WTC11 (cell line): ENCODE results near the gene THEMIS2. TPM values are rescaled to one million over a fixed set of nuclear protein-coding genes. Genes with fewer than 3 reads are reported as not detected.

Experiments used
- ATAC-seq: fragments of 200-7000 bp; cut with Tn5 transposase; 2 replicates; pipeline ENCODE4 v1.10.0; 2021; ENCODE audit warnings: mild to moderate bottlenecking, moderate library complexity
- CTCF ChIA-PET: fragments of 300-600 bp; sonication (Branson Sonifier 250); formaldehyde crosslinking; loops from one replicate; lab custom pipeline; 2021; ENCODE audit warnings: antibody characterized with exemption; lab: Charles Lee
- POLR2A ChIA-PET: fragments of 350-600 bp; sonication (Branson Sonifier 250); formaldehyde crosslinking; loops from one replicate; lab custom pipeline; 2021; ENCODE audit warnings: antibody characterized with exemption; lab: Charles Lee
- DNase-seq: peaks from one replicate; pipeline ENCODE4 v3.0.0; 2021; ENCODE audit warnings: low spot score
- H3K27ac Mint-ChIP-seq: 2 replicates; pipeline ENCODE4 v1.8.0; 2021; ENCODE audit warnings: mixed read lengths
- H3K27me3 Mint-ChIP-seq: 2 replicates; pipeline ENCODE4 v1.8.0; 2021; ENCODE audit warnings: low read depth, mild to moderate bottlenecking, moderate library complexity, mixed read lengths
- H3K36me3 Mint-ChIP-seq: 2 replicates; pipeline ENCODE4 v1.8.0; 2021; ENCODE audit warnings: mixed read lengths
- H3K4me1 Mint-ChIP-seq: 2 replicates; pipeline ENCODE4 v1.8.0; 2022; ENCODE audit warnings: mixed read lengths
- H3K4me3 Mint-ChIP-seq: 2 replicates; pipeline ENCODE4 v1.8.0; 2021; ENCODE audit warnings: mild to moderate bottlenecking, moderate library complexity, mixed read lengths
- H3K9me3 Mint-ChIP-seq: 2 replicates; pipeline ENCODE4 v1.8.0; 2021; ENCODE audit warnings: mixed read lengths
- CREM ChIP-seq: sonication (generic); formaldehyde crosslinking; IDR thresholded peaks from 2 replicates; pipeline ENCODE4 v1.8.1; 2022; ENCODE audit warnings: mild to moderate bottlenecking, missing genetic modification reagents, moderate library complexity
- ESRRA ChIP-seq: sonication (generic); formaldehyde crosslinking; IDR thresholded peaks from 2 replicates; pipeline ENCODE4 v1.8.1; 2022; ENCODE audit warnings: mild to moderate bottlenecking, missing genetic modification reagents, borderline replicate concordance
- ETV6 ChIP-seq: sonication (generic); formaldehyde crosslinking; IDR thresholded peaks from 2 replicates; pipeline ENCODE4 v1.8.1; 2022; ENCODE audit warnings: mild to moderate bottlenecking, missing genetic modification reagents
- GRHL2 ChIP-seq: fragments of 250-450 bp; sonication (Bioruptor Pico); IDR thresholded peaks from 2 replicates; pipeline ENCODE4 v1.8.0; 2022; ENCODE audit warnings: mild to moderate bottlenecking, moderate library complexity; ENCODE audit not compliant: insufficient replicate concordance, severe bottlenecking
- GTF2I ChIP-seq: fragments of 250-450 bp; sonication (Bioruptor Pico); conservative IDR thresholded peaks from 2 replicates; pipeline ENCODE4 v1.4.0; 2021; ENCODE audit warnings: mild to moderate bottlenecking
- HMGXB4 ChIP-seq: sonication (generic); formaldehyde crosslinking; IDR thresholded peaks from 2 replicates; pipeline ENCODE4 v1.8.1; 2023; ENCODE audit warnings: mild to moderate bottlenecking, moderate library complexity, missing genetic modification reagents
- JUN ChIP-seq: sonication (generic); formaldehyde crosslinking; IDR thresholded peaks from 2 replicates; pipeline ENCODE4 v1.8.0; 2023; ENCODE audit warnings: mild to moderate bottlenecking, missing genetic modification reagents
- MAX ChIP-seq: sonication (generic); formaldehyde crosslinking; IDR thresholded peaks from 2 replicates; pipeline ENCODE4 v1.8.0; 2022; ENCODE audit warnings: mild to moderate bottlenecking, missing genetic modification reagents
- NR1H2 ChIP-seq: sonication (generic); formaldehyde crosslinking; IDR thresholded peaks from 2 replicates; pipeline ENCODE4 v1.9.0; 2021; ENCODE audit warnings: mild to moderate bottlenecking, moderate library complexity, missing genetic modification reagents
- SMAD3 ChIP-seq: sonication (generic); formaldehyde crosslinking; IDR thresholded peaks from 2 replicates; pipeline ENCODE4 v1.8.0; 2022; ENCODE audit warnings: missing genetic modification reagents, mild to moderate bottlenecking, borderline replicate concordance
- TEAD4 ChIP-seq: sonication (generic); formaldehyde crosslinking; IDR thresholded peaks from 2 replicates; pipeline ENCODE4 v1.8.0; 2022; ENCODE audit warnings: mild to moderate bottlenecking, missing genetic modification reagents
- ZNF121 ChIP-seq: sonication (generic); formaldehyde crosslinking; IDR thresholded peaks from 2 replicates; pipeline ENCODE4 v1.8.0; 2023; ENCODE audit warnings: missing genetic modification reagents
- ZNF219 ChIP-seq: sonication (generic); formaldehyde crosslinking; IDR thresholded peaks from 2 replicates; pipeline ENCODE4 v1.8.0; 2023; ENCODE audit warnings: missing genetic modification reagents, mild to moderate bottlenecking, borderline replicate concordance
- ZNF232 ChIP-seq: sonication (generic); formaldehyde crosslinking; IDR thresholded peaks from 2 replicates; pipeline ENCODE4 v1.8.0; 2022; ENCODE audit warnings: mild to moderate bottlenecking, missing genetic modification reagents
- ZNF396 ChIP-seq: fragments of 250-450 bp; sonication (Bioruptor Pico); IDR thresholded peaks from 2 replicates; pipeline ENCODE4 v1.8.0; 2021; ENCODE audit warnings: mild to moderate bottlenecking, moderate library complexity, borderline replicate concordance
- ZNF416 ChIP-seq: fragments of 250-450 bp; sonication (Bioruptor Pico); IDR thresholded peaks from 2 replicates; pipeline ENCODE4 v1.9.0; 2021; ENCODE audit warnings: mild to moderate bottlenecking, inconsistent platforms
- ZNF423 ChIP-seq: fragments of 250-450 bp; sonication (Bioruptor Pico); IDR thresholded peaks from 2 replicates; pipeline ENCODE4 v2.1.2; 2022; ENCODE audit warnings: mild to moderate bottlenecking, moderate library complexity
- total RNA-seq: library from RNA; stranded (reverse); gene quantifications from 3 replicates; pipeline ENCODE4 v1.2.3, GENCODE V29; 2021
- TF ChIP-seq, protein P1 (sequence below): sonication (generic); formaldehyde crosslinking; IDR thresholded peaks from 2 replicates; pipeline ENCODE4 v1.8.0; 2022; ENCODE audit warnings: mild to moderate bottlenecking, missing genetic modification reagents
- TF ChIP-seq, protein P2 (sequence below): sonication (generic); formaldehyde crosslinking; IDR thresholded peaks from 2 replicates; pipeline ENCODE4 v1.8.1; 2022; ENCODE audit warnings: mild to moderate bottlenecking, moderate library complexity, missing genetic modification reagents
- TF ChIP-seq, protein P3 (sequence below): sonication (generic); formaldehyde crosslinking; IDR thresholded peaks from 2 replicates; pipeline ENCODE4 v1.8.0; 2022; ENCODE audit warnings: mild to moderate bottlenecking, missing genetic modification reagents
- TF ChIP-seq, protein P4 (sequence below): sonication (generic); formaldehyde crosslinking; IDR thresholded peaks from 2 replicates; pipeline ENCODE4 v1.8.0; 2023; ENCODE audit warnings: mild to moderate bottlenecking, missing genetic modification reagents
- TF ChIP-seq, protein P5 (sequence below): sonication (generic); formaldehyde crosslinking; conservative IDR thresholded peaks from 2 replicates; pipeline ENCODE4 v1.8.1; 2022; ENCODE audit warnings: mild to moderate bottlenecking, missing genetic modification reagents
- TF ChIP-seq, protein P6 (sequence below): fragments of 250-450 bp; sonication (Bioruptor Pico); IDR thresholded peaks from 2 replicates; pipeline ENCODE4 v1.8.0; 2021; ENCODE audit warnings: mild to moderate bottlenecking

The THEMIS2 gene
- total RNA-seq, 1 experiment from 2014 or later: 12.7 TPM

- ChIA-PET POLR2A (no interaction called here), CTCF (no interaction called here)
- Mint-ChIP-seq H3K4me1 (0 out of 2 replicates have a peak, but pooled peaks cover 3% of the 10 kb centered on the region), H3K9me3 (peaks cover 6% of the 10 kb centered on the region), H3K36me3 (peaks cover 42% of the 10 kb centered on the region), H3K27me3 (peaks cover 27% of the 10 kb centered on the region), H3K4me3 (peak overlapping the region; percentile 29; the same call in 1 of the 2 replicates), H3K27ac (no peak overlapping the region)
- TF ChIP-seq NR1H2 (CRISPR knock-in tag) (no peak), ZNF232 (no peak), ESRRA (CRISPR knock-in tag) (no peak), JUN (CRISPR knock-in tag) (no peak), CREM (CRISPR knock-in tag) (no peak), TEAD4 (CRISPR knock-in tag) (no peak), SMAD3 (CRISPR knock-in tag) (no peak), GRHL2 (CRISPR knock-in tag) (no peak), MAX (no peak)
- TF ChIP-seq, protein P1, sequence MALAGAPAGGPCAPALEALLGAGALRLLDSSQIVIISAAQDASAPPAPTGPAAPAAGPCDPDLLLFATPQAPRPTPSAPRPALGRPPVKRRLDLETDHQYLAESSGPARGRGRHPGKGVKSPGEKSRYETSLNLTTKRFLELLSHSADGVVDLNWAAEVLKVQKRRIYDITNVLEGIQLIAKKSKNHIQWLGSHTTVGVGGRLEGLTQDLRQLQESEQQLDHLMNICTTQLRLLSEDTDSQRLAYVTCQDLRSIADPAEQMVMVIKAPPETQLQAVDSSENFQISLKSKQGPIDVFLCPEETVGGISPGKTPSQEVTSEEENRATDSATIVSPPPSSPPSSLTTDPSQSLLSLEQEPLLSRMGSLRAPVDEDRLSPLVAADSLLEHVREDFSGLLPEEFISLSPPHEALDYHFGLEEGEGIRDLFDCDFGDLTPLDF: no peak
- TF ChIP-seq, protein P2, sequence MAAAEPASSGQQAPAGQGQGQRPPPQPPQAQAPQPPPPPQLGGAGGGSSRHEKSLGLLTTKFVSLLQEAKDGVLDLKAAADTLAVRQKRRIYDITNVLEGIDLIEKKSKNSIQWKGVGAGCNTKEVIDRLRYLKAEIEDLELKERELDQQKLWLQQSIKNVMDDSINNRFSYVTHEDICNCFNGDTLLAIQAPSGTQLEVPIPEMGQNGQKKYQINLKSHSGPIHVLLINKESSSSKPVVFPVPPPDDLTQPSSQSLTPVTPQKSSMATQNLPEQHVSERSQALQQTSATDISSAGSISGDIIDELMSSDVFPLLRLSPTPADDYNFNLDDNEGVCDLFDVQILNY (CRISPR knock-in tag): no peak
- TF ChIP-seq, protein P3, sequence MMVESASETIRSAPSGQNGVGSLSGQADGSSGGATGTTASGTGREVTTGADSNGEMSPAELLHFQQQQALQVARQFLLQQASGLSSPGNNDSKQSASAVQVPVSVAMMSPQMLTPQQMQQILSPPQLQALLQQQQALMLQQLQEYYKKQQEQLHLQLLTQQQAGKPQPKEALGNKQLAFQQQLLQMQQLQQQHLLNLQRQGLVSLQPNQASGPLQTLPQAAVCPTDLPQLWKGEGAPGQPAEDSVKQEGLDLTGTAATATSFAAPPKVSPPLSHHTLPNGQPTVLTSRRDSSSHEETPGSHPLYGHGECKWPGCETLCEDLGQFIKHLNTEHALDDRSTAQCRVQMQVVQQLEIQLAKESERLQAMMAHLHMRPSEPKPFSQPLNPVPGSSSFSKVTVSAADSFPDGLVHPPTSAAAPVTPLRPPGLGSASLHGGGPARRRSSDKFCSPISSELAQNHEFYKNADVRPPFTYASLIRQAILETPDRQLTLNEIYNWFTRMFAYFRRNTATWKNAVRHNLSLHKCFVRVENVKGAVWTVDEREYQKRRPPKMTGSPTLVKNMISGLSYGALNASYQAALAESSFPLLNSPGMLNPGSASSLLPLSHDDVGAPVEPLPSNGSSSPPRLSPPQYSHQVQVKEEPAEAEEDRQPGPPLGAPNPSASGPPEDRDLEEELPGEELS (CRISPR knock-in tag): no peak
- ATAC-seq (no peak), DNase-seq (no peak)
These were observed 40.1 kb downstream of the THEMIS2 start for GRCh38 chr1:27912429-27912828.

DNA sequence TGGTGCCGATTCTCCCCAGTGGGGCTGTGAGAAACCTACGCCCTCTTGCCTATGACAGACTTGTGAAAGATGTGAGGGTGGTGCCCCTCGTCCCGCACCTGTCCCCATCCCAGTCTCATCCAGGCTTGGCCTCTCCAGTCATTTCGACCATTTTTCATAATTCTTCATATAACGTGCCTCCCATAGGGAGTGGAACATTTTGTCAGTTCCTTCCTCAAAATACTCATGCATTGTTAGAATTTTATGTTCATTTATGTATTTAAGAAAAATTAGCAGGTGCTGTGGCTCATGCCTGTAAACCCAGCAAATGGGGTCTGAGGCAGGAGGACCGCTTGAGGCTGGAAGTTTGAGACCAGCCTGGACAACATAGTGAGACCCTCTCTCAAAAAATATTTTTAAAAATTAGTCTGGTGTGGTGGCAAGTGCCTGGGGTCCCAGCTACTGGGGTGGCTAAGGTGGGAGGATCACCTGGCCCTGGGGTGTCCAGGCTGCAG lies 42.8 kb downstream of the THEMIS2 start:
- Mint-ChIP-seq H3K27me3 (peaks cover 46% of the 10 kb centered on the region), H3K9me3 (peaks cover 6% of the 10 kb centered on the region), H3K4me3 (peak overlapping the region; percentile 99), H3K27ac (no peak overlapping the region), H3K4me1 (0 out of 2 replicates have a peak, but pooled peaks cover 3% of the 10 kb centered on the region), H3K36me3 (peaks cover 22% of the 10 kb centered on the region)
- ATAC-seq: no peak
- ChIA-PET CTCF (no interaction called here), POLR2A (no interaction called here)
- DNase-seq: no peak
- no peak for TF ChIP-seq ZNF416 (CRISPR knock-in tag)
- peak; percentile 49; the same call in 1 of the 2 replicates for TF ChIP-seq ZNF121
- TF ChIP-seq GTF2I: peak; percentile 60; the same call in 1 of the 2 replicates
- TF ChIP-seq, protein P4, sequence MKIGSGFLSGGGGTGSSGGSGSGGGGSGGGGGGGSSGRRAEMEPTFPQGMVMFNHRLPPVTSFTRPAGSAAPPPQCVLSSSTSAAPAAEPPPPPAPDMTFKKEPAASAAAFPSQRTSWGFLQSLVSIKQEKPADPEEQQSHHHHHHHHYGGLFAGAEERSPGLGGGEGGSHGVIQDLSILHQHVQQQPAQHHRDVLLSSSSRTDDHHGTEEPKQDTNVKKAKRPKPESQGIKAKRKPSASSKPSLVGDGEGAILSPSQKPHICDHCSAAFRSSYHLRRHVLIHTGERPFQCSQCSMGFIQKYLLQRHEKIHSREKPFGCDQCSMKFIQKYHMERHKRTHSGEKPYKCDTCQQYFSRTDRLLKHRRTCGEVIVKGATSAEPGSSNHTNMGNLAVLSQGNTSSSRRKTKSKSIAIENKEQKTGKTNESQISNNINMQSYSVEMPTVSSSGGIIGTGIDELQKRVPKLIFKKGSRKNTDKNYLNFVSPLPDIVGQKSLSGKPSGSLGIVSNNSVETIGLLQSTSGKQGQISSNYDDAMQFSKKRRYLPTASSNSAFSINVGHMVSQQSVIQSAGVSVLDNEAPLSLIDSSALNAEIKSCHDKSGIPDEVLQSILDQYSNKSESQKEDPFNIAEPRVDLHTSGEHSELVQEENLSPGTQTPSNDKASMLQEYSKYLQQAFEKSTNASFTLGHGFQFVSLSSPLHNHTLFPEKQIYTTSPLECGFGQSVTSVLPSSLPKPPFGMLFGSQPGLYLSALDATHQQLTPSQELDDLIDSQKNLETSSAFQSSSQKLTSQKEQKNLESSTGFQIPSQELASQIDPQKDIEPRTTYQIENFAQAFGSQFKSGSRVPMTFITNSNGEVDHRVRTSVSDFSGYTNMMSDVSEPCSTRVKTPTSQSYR: 0 out of 2 replicates have a peak, but pooled peaks have one; percentile 1

GRCh38 chr1:27922272-27922671 lies 49.9 kb downstream of the THEMIS2 start:
- Mint-ChIP-seq H3K9me3 (no peaks in the 10 kb centered on the region), H3K27me3 (peaks cover 21% of the 10 kb centered on the region), H3K4me1 (no peaks in the 10 kb centered on the region), H3K4me3 (no peak overlapping the region), H3K36me3 (no peaks in the 10 kb centered on the region), H3K27ac (no peak overlapping the region)
- ATAC-seq (no peak), DNase-seq (no peak)
- CTCF ChIA-PET: no interaction called here
- POLR2A ChIA-PET: no interaction called here
- no peak for TF ChIP-seq HMGXB4 (CRISPR knock-in tag)
- TF ChIP-seq ZNF219 (CRISPR knock-in tag): no peak
- no peak for TF ChIP-seq SMAD3 (CRISPR knock-in tag)
- TF ChIP-seq CREM (CRISPR knock-in tag): no peak
- TF ChIP-seq ZNF423 (CRISPR knock-in tag): no peak
- TF ChIP-seq, protein P5, sequence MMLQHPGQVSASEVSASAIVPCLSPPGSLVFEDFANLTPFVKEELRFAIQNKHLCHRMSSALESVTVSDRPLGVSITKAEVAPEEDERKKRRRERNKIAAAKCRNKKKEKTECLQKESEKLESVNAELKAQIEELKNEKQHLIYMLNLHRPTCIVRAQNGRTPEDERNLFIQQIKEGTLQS (CRISPR knock-in tag): no peak
- TF ChIP-seq ZNF396 (CRISPR knock-in tag): no peak
- no peak for TF ChIP-seq ETV6 (CRISPR knock-in tag)
- TF ChIP-seq, protein P6, sequence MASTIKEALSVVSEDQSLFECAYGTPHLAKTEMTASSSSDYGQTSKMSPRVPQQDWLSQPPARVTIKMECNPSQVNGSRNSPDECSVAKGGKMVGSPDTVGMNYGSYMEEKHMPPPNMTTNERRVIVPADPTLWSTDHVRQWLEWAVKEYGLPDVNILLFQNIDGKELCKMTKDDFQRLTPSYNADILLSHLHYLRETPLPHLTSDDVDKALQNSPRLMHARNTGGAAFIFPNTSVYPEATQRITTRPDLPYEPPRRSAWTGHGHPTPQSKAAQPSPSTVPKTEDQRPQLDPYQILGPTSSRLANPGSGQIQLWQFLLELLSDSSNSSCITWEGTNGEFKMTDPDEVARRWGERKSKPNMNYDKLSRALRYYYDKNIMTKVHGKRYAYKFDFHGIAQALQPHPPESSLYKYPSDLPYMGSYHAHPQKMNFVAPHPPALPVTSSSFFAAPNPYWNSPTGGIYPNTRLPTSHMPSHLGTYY (CRISPR knock-in tag): no peak
